Epithelial cell of prostate (primary cell): ENCODE data around the gene KCNJ5.

Experiments
- DNase-seq: peaks from one replicate; pipeline ENCODE4 v3.0.0-alpha.2; 2011; ENCODE audit warnings: low read depth, low spot score
- H3K27ac ChIP-seq: fragments of 450-650 bp; 2 replicates; pipeline ENCODE4 v1.5.1; 2017; ENCODE audit warnings: mild to moderate bottlenecking

Gene KCNJ5

DNA sequence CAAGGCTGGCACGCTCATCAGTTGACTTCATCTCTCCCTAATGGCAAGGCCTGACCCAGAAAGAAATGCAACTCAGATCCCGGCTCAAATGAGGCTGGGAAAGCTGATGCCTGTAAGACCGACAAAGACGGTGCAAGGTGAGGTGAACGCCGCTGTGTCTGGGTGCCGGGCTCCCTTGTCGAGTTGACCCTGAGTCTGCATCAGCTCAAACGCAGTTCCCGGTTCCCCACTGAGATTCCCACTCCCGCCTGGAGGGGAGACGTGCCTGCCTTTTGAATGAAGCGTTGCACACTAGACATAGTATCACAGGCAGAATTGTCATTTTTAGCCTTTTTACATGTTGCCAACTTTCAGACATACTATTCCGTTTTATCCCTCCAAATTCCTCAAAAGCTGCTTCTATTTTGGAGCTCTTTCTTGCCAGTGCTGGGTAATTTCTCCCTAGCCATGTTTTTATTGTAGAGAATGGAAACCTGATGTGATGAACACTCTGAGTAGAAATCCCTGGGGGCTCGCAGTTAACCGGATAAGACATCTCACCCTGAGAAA is 52.3 kb downstream of the KCNJ5 start:
- no peak for DNase-seq
- no peak overlapping the region for H3K27ac ChIP-seq

DNA sequence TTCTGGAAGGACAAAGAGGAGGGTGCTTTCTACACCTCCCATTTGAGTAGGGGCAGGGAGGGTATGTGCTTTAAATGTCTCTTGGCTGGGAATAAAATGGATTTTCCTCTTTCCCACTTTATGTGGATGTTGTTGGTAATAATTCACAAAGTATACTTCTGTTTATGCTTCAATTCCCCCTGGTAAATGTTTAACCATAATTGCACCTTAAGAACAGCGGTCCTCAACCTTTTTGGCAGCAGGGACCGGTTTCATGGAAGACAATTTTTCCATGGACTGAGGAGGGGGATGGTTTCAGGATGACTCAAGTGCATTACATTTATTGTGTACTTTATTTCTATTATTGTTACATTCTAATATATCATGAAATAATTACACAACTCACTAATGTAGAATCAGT is 55.5 kb downstream of the KCNJ5 start:
- H3K27ac ChIP-seq = no peak overlapping the region
- no peak for DNase-seq

DNA sequence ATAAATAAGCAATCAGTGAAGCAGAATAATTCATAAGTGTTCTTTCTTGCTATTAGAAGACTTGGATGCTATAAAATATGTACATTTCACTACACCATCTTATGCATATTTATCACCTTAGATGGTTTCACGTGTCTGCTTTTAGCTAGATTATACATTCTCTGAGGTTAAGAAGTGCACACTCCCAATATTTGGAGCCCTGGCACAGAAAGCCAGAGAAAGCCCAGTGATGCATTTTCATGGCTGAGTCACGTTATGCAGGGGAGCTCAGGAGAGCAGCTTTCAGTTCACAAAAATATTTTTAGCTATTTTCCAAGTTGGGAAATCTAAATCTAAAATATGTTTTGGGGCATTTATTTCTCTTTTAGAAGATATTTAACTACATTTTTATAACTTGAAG is 56.6 kb downstream of the KCNJ5 start:
- DNase-seq = no peak

DNA sequence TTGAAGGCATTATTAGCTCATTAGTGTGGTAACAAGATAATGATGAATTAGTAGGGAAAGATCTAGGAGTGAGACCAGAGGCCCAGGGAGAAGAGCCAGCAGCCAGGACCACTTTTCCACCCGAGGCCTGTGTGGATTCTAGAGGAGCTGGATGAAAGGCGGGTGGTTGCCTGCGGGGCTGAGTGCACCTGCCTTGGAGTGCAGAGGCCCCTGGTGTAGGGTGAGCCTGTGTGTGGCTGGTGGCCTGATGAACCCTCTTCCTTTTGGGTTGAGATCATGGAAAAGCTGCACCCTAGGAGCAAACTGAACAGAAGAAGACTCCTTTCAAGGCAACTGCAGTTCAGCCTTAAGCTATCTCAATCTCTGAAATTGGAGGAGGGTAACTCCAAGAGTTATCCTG is 57.4 kb downstream of the KCNJ5 start:
- no peak overlapping the region for H3K27ac ChIP-seq
- DNase-seq = no peak

More for the DNA sequence above, 56.6 kb downstream of the KCNJ5 start:
- no peak overlapping the region for H3K27ac ChIP-seq

DNA sequence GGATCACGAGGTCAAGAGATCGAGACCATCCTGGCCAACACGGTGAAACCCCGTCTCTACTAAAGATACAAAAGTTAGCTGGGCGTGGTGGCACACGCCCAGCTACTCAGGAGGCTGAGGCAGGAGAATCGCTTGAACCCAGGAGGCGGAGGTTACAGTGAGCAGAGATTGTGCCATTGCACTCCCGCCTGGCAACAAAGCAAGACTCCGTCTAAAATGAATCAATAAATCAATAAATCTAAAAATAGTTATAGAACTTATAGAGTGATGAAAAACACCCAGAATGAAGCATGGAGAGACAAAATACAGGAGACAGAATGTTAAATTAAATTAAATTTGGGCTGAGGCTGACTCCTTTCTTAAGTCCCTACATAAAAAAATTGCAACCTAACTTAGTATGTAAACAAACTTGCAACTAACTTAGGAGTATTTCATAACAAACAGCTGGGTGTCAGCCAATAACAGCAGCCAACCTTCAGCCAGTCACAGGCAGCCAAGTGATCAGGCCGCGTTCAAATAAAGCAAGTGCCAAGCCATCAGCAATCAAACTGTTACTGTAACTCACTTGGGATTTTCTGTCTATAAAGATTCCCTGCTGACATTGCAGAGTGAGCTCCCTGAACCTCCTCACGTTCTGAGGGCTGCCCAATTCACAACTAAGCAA is 58.8 kb downstream of the KCNJ5 start:
- no peak for DNase-seq
- no peak overlapping the region for H3K27ac ChIP-seq

DNA sequence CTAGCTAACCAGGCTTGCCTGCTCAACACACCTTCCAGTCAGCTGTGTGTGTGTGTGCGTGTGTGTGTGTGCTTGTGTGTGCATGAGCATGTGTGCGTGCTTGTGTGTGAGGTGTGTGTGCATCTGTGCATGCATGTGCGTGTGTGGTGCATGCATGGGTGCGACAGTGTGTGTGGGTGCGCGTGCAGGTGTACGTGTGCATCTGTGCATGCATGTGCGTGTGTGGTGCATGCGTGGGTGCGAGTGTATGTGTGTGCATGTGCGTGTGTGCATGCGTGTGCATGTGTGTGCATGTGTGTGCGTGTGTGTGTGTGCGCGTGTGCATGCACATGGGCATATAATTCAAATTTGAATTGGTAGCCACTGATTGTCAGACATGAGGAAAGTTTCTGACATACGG is 62.0 kb downstream of the KCNJ5 start:
- no peak overlapping the region for H3K27ac ChIP-seq
- DNase-seq = no peak

DNA sequence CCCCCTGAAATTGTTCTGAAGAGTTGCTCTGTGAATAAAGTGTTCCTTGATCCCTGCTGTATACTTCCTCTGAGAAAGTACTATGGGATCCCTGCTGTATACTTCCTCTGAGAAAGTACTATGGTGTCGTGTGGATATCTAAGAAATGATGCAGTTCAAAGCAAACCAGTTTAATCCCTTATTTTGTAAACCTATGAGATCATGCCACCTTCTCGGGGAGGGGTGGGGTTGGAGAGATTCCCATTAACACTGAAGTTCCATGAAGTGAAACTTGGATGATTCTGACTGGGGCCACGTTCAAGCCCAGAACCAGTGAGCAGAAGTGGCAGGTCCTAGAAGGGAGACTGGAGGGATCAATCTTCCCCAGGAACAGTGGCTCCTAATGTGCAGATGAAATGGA is 64.5 kb downstream of the KCNJ5 start:
- DNase-seq = no peak
- H3K27ac ChIP-seq = no peak overlapping the region

DNA sequence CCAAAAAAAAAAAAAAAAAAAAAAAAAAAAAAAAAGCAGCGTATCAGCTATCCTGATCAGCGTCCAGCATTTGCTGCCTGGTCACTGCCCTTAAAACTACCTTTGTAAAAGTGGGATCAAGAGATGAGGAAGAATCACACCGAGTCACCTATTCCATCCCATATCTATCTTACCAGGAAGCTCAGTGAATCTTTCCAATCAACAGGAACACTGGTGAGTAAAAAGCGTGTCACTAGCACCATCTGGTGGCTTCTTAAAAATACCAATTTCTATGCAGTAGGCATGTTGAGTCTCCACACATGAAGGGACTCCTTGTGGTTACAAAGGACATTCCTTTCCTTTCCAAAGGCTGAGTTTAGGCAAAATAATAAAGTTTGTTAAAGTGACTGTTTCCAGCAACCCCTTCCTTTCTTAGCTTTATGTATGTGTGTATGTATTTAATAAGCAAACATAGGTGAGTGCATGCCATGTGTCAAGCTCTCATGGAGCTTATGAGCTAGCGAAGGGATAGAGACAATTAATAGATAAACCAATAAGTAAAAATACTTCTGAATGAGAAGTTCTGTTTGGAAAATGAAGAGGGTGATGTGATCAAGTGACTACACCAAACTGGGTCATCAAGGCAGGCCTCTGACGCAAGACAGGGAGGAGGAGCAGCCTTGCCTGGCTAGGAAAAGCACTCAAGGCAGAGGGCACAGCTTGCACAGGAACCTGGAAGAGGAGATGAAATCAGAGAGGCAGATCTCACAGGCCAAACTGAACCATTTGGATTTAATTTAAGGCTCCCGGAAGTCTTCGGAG is 65.4 kb downstream of the KCNJ5 start:
- no peak for DNase-seq
- H3K27ac ChIP-seq = no peak overlapping the region

DNA sequence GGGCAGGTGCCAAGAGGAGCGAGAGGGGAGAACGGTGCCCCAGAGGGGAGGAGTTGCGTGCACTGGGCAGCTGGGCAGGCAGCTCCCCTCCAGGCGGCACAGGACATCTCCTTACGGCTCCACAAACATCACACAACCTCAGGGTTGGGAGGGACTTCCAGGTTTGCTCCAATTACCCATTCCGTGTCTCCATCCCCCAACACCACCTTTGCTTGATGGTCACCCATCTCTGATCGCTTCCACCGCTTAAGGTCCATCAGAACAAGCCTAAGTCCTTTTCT is 66.0 kb downstream of the KCNJ5 start:
- no peak for DNase-seq
- H3K27ac ChIP-seq = no peak overlapping the region

DNA sequence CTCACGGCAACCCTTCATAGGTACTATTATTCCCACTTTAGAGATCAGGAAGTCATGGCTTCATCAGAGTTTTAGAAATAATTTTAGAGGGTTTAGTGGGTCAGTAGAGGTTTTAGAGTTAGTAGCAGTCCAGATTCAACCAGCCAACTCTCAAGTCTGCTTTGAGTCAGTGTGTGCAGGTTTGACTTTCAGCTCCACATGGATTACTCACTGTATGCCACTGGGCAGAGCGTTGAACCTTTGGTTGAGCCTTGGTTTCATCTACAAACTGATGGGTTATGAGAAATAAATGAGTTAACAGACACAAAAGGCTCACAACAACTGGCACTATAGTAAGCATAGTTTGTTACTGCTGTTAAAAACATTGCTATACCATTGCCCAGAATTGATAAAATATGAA is 70.5 kb downstream of the KCNJ5 start:
- no peak overlapping the region for H3K27ac ChIP-seq
- DNase-seq = no peak

DNA sequence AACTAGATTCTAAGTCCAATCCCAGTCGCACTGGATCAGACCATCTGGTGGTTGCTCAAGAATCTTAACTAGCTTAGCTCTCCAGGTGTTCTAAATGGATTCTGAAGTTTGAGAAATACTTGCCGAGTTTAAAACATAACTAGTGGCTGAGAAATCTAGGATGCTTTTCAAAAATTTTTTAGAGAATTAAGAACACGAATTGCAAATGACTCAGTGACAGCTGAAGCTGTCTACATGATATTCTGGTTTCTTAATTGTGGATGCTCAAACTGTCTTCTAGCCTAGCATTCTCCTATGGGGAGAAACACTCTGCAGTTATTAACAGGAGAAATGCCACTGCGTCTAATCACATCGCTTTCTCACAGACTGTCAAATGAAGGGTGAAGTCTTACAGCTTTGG is 71.7 kb downstream of the KCNJ5 start:
- DNase-seq = no peak
- no peak overlapping the region for H3K27ac ChIP-seq

DNA sequence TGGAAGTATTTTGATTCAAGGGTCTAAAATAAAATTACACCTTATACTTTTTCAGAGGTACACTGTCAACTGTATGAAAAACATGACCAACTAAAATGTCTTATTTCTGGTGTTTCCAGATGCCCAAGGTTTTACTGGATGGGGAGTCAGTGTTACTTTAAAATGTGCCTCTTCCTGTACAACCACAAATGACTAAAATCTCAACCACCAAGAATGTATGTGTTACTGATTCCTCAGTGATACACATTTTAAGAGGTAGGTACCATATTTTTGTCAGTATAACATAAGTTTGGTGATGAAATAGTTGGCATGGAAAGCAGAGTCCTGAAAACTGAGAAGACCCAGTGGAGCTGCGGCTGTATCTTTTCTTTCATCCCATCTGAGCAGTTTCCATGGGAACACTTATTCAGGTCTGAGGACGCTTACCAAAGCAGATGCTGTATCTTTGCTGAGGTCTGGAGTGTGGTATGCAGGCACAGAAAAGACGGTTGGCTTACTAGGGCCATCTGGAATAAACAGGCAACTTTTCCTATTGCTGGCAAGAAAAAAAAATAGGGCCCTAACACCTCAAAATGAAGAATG is 72.7 kb downstream of the KCNJ5 start:
- H3K27ac ChIP-seq = no peak overlapping the region
- DNase-seq = no peak

DNA sequence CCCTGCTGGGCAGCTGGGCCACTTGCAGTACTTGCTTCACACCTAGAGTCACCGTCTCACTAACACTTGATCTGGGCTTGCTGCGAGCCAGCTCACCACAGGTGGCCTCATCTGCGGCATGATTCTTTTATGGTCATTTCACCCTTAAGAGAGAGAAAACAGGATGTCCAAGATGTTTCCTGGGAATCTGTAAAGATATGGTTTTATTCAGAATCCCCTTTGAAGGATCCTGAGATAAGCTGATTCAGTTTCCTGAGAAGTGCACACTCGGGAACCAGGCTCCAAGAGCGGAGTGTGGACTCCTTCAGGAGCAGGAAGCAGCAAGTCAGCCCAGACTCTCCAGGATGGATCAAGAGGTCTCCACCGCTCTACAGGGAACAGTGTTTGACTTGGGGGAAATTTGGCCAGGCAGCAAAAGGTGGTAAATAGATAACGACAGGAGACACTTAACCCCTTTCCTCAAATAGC is 73.3 kb downstream of the KCNJ5 start:
- no peak overlapping the region for H3K27ac ChIP-seq
- no peak for DNase-seq

DNA sequence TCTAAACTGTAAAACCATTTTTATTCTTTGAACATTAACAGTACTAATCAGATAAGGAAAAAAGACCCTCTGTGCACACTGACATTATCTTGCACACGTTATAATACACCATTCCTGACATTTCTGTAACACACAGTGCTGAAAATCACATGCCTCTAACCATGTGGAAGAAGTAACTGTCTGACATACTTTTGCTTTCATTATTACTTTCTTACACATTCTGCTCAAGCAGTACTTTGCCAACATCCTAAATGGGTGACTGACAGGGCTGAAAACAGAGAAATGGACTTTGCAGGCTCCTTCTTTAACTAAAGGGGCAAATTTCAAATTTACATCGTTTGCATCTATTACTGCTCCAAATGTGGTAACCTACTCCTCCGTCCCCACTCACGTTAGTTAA is 74.3 kb downstream of the KCNJ5 start:
- DNase-seq = no peak
- no peak overlapping the region for H3K27ac ChIP-seq

DNA sequence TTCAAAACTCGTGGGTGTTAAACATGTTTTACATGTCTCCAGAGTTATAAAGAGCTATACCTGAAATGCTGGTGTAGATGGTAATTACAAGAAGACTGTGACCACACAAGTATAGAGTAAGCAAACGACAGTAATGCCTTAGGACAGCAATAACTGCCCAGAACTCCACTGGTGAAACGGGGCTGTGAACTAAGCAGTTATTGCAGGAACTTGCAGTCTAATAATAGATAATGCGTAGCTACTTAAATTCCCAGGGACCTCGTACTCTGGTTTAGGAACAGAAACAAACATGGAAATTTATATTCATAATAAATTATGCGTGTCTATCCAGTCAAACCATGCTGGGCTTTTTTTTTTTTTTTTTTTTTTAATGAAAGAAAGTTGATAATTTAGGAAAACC is 76.4 kb downstream of the KCNJ5 start:
- H3K27ac ChIP-seq = no peak overlapping the region
- DNase-seq = no peak

DNA sequence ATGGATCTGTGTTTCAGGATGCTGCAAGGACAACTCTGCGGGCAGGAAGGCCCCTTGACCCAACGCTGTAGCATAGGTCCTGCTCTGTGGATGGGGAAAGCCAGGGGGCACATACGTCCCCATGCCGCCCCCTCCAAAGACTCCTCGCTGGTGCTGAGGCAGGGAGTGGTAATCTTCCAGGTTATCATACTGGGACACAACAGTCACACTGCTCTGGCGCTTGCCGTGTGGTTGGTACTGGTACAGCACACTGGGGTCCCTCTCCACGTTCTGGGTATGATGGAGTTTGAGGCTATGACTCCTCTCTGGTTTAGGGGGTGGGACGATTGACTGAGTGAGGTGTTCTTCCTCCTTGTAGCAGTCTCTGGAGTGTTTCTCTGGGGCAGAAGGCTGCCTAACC is 77.8 kb downstream of the KCNJ5 start:
- DNase-seq = no peak
- no peak overlapping the region for H3K27ac ChIP-seq
